ENCODE results near the gene FXYD5.

- TF ChIP-seq REST (IDR thresholded peaks at IDR 0.05; ENCODE audit: borderline replicate concordance) (no peak), CTCF (IDR thresholded peaks at IDR 0.05; ENCODE audit: poor library complexity, severe bottlenecking) (no peak), EP300 (conservative IDR thresholded peaks at IDR 0.05; ENCODE audit: poor library complexity, severe bottlenecking) (no peak), POLR2AphosphoS5 (IDR thresholded peaks at IDR 0.05) (no peak), RAD21 (conservative IDR thresholded peaks at IDR 0.05) (no peak), TAF1 (IDR thresholded peaks at IDR 0.05; ENCODE audit: low read depth) (no peak), MXI1 (conservative IDR thresholded peaks at IDR 0.05; ENCODE audit: poor library complexity, severe bottlenecking) (no peak), SMC3 (conservative IDR thresholded peaks at IDR 0.05; ENCODE audit: poor library complexity) (no peak)
Observed at GRCh38 chr19:35194012-35194984, 39.8 kb downstream of the FXYD5 start.
